ENCODE results near the gene GSG1. TPM values are rescaled to one million over a fixed set of nuclear protein-coding genes. Genes with fewer than 3 reads are reported as not detected.

GSG1 gene
- total RNA-seq, 1 experiment from 2014 or later: 0.22 TPM

GRCh38 chr12:13038491-13039161 lies 64.8 kb downstream of the GSG1 start:
- Histone ChIP-seq H3K23ac (ENCODE audit: insufficient read length, low read depth, low read length) (no peak overlapping the region), H2AFZ (ENCODE audit: low read length) (no peak overlapping the region), H3K56ac (ENCODE audit: insufficient read length, low read depth, low read length) (no peak overlapping the region), H2BK5ac (ENCODE audit: insufficient read length, low read length) (no peak overlapping the region), H3K79me1 (ENCODE audit: insufficient read depth, low read depth, low read length, poor library complexity, severe bottlenecking) (no peaks in the 10 kb centered on the region), H3K14ac (ENCODE audit: insufficient read depth, low read length) (no peak overlapping the region), H2BK15ac (ENCODE audit: low read depth, low read length) (no peak overlapping the region), H3K9ac (ENCODE audit: extremely low read depth, insufficient read length, low read length) (no peak overlapping the region), H3K27ac (ENCODE audit: insufficient read length, low read depth, low read length) (no peak overlapping the region), H3T11ph (ENCODE audit: low read length) (no peak overlapping the region), H2BK120ac (ENCODE audit: low read depth, low read length, poor library complexity, severe bottlenecking) (no peak overlapping the region), H3K4me1 (ENCODE audit: insufficient read depth, low read length) (no peaks in the 10 kb centered on the region; the same call in 1 of the 2 replicates), H3K4ac (ENCODE audit: low read depth, low read length) (no peak overlapping the region), H2AK5ac (ENCODE audit: insufficient read length, low read length) (no peak overlapping the region), H3K27me3 (ENCODE audit: insufficient read depth, low read length) (no peaks in the 10 kb centered on the region), H3K79me2 (ENCODE audit: insufficient read depth, low read length) (no peaks in the 10 kb centered on the region), H4K20me1 (ENCODE audit: control insufficient read depth, insufficient read depth, insufficient read length) (no peaks in the 10 kb centered on the region), H3K4me2 (ENCODE audit: insufficient read depth, insufficient read length, low read length) (no peak overlapping the region), H2BK12ac (ENCODE audit: insufficient read length, low read depth, low read length) (no peak overlapping the region), H4K8ac (replicated peaks; ENCODE audit: insufficient read length, low read depth, low read length) (no peak overlapping the region), H3K18ac (ENCODE audit: insufficient read length, low read depth, low read length) (no peak overlapping the region), H4K91ac (ENCODE audit: insufficient read length, low read depth, low read length) (no peak overlapping the region), H2BK20ac (ENCODE audit: low read depth, low read length, poor library complexity, severe bottlenecking) (no peak overlapping the region), H3K9me3 (ENCODE audit: control insufficient read depth, low read depth, low read length) (no peaks in the 10 kb centered on the region), H3K23me2 (ENCODE audit: insufficient read length, low read depth, low read length, poor library complexity, severe bottlenecking) (no peaks in the 10 kb centered on the region), H4K5ac (ENCODE audit: insufficient read length, low read depth, low read length) (no peak overlapping the region)
- Mint-ChIP-seq H3K9me3 (no peaks in the 10 kb centered on the region), H3K4me1 (peaks cover 9 to 23% of the 10 kb centered on the region in 2 experiments), H3K36me3 (ENCODE audit: insufficient read depth in 1 of 3, low read depth in 3 of 3) (no peaks in the 10 kb centered on the region), H3K27ac (no peak overlapping the region), H3K27me3 (ENCODE audit: low read depth) (peaks cover 10% of the 10 kb centered on the region), H3K4me3 (no peak overlapping the region)
- no peak for DNase-seq
- no CpG with 5 or more reads among the region's 4 CpGs for WGBS (ENCODE audit: extremely low coverage, insufficient read length, low lambda C conversion rate)
- no peak for TF ChIP-seq CTCF (conservative IDR thresholded peaks at IDR 0.05)
